Endothelial cell (in vitro differentiated cells): ENCODE data around the gene ABCA1. TPM values are rescaled to one million over a fixed set of nuclear protein-coding genes. Genes with fewer than 3 reads are reported as not detected.

Experiments
- DNase-seq: peaks from one replicate; pipeline ENCODE4 v3.0.0; 2021; ENCODE audit warnings: low spot score
- H3K27ac Mint-ChIP-seq: one replicate; pipeline ENCODE4 v1.8.0; 2021; ENCODE audit warnings: mixed read lengths, inconsistent platforms; ENCODE audit not compliant: unreplicated experiment
- H3K27me3 Mint-ChIP-seq: one replicate; pipeline ENCODE4 v1.8.0; 2021; ENCODE audit warnings: mild to moderate bottlenecking, moderate library complexity, mixed read lengths, inconsistent platforms; ENCODE audit not compliant: unreplicated experiment
- H3K36me3 Mint-ChIP-seq: one replicate; pipeline ENCODE4 v1.8.0; 2021; ENCODE audit warnings: mild to moderate bottlenecking, low read depth, mixed read lengths, inconsistent platforms; ENCODE audit not compliant: unreplicated experiment
- H3K4me1 Mint-ChIP-seq: one replicate; pipeline ENCODE4 v1.8.0; 2021; ENCODE audit warnings: mild to moderate bottlenecking, mixed read lengths, inconsistent platforms; ENCODE audit not compliant: unreplicated experiment
- H3K4me3 Mint-ChIP-seq: one replicate; pipeline ENCODE4 v1.8.0; 2021; ENCODE audit warnings: mild to moderate bottlenecking, mixed read lengths, inconsistent platforms; ENCODE audit not compliant: unreplicated experiment
- H3K9me3 Mint-ChIP-seq: one replicate; pipeline ENCODE4 v1.8.0; 2021; ENCODE audit warnings: mixed read lengths, inconsistent platforms; ENCODE audit not compliant: unreplicated experiment
- CTCF ChIP-seq: fragments of 200-600 bp; sonication (generic); IDR thresholded peaks from one replicate; pipeline ENCODE4 v1.5.0; 2021; ENCODE audit warnings: antibody characterized with exemption; ENCODE audit not compliant: unreplicated experiment
- total RNA-seq: library from RNA; stranded (reverse); fragmentation: NEBNext Ultra II Directional; extraction: Animal tissue kit (Norgen Biotek cat#: 25700); gene quantifications from one replicate; pipeline ENCODE4 v1.2.1, GENCODE V29; 2021; ENCODE audit not compliant: unreplicated experiment

The ABCA1 gene
- total RNA-seq, 1 donor from 2014 or later: 171 TPM

GRCh38 chr9:104853683-104854082, 74.3 kb downstream of the ABCA1 start:
- Mint-ChIP-seq H3K9me3 (no peaks in the 10 kb centered on the region), H3K36me3 (peaks cover 61% of the 10 kb centered on the region), H3K4me1 (peaks cover 9% of the 10 kb centered on the region), H3K4me3 (no peak overlapping the region), H3K27me3 (peaks cover 4% of the 10 kb centered on the region), H3K27ac (no peak overlapping the region)
- TF ChIP-seq CTCF: no peak
- DNase-seq: no peak

- H3K36me3 Mint-ChIP-seq: peaks cover 57% of the 10 kb centered on the region
- no peak overlapping the region for H3K27ac Mint-ChIP-seq
- no peak for DNase-seq
- H3K27me3 Mint-ChIP-seq: peaks cover 4% of the 10 kb centered on the region
- peaks cover 9% of the 10 kb centered on the region for H3K4me1 Mint-ChIP-seq
- no peaks in the 10 kb centered on the region for H3K9me3 Mint-ChIP-seq
- no peak overlapping the region for H3K4me3 Mint-ChIP-seq
- TF ChIP-seq CTCF: no peak
Measured at GRCh38 chr9:104853159-104853558, 74.8 kb downstream of the ABCA1 start.

GRCh38 chr9:104851546-104851920, 76.4 kb downstream of the ABCA1 start:
- H3K36me3 Mint-ChIP-seq: peaks cover 44% of the 10 kb centered on the region
- peaks cover 4% of the 10 kb centered on the region for H3K27me3 Mint-ChIP-seq
- H3K27ac Mint-ChIP-seq: no peak overlapping the region
- H3K4me3 Mint-ChIP-seq: no peak overlapping the region
- TF ChIP-seq CTCF: no peak
- DNase-seq: no peak
- no peaks in the 10 kb centered on the region for H3K9me3 Mint-ChIP-seq
- H3K4me1 Mint-ChIP-seq: peaks cover 9% of the 10 kb centered on the region

GRCh38 chr9:104850786-104851545, 77.0 kb downstream of the ABCA1 start:
- H3K36me3 Mint-ChIP-seq: peaks cover 39% of the 10 kb centered on the region
- no peak overlapping the region for H3K4me3 Mint-ChIP-seq
- no peak for TF ChIP-seq CTCF
- peaks cover 9% of the 10 kb centered on the region for H3K4me1 Mint-ChIP-seq
- no peak for DNase-seq
- H3K27me3 Mint-ChIP-seq: peaks cover 4% of the 10 kb centered on the region
- H3K27ac Mint-ChIP-seq: no peak overlapping the region
- H3K9me3 Mint-ChIP-seq: no peaks in the 10 kb centered on the region

GRCh38 chr9:104849023-104849422, 78.9 kb downstream of the ABCA1 start:
- no peak for DNase-seq
- peaks cover 34% of the 10 kb centered on the region for H3K36me3 Mint-ChIP-seq
- H3K4me1 Mint-ChIP-seq: peaks cover 13% of the 10 kb centered on the region
- no peak overlapping the region for H3K4me3 Mint-ChIP-seq
- no peaks in the 10 kb centered on the region for H3K9me3 Mint-ChIP-seq
- no peak for TF ChIP-seq CTCF
- no peak overlapping the region for H3K27ac Mint-ChIP-seq
- peaks cover 4% of the 10 kb centered on the region for H3K27me3 Mint-ChIP-seq
